Measurements from ENCODE around the gene ZCCHC18. TPM values are rescaled to one million over a fixed set of nuclear protein-coding genes. Genes with fewer than 3 reads are reported as not detected.

The ZCCHC18 gene
- total RNA-seq, 4 donors from 2014 or later, result 0.95 TPM; not detected in 3

- intact Hi-C loops (cut with DNase I; ENCODE audit: low total_unique reads) (no loop called here), in situ Hi-C loops (cut with MboI; ENCODE audit: low pct_ligation_motif_present in 1 of 4, low pct_unique_long_range_greater_than_20kb in 1 of 4, low sequenced_read_pairs in 3 of 4) (no loop called here)
- Histone ChIP-seq H3K27ac (no peak overlapping the region), H3K36me3 (no peaks in the 10 kb centered on the region), H3K4me3 (no peak overlapping the region), H3K27me3 (no peaks in the 10 kb centered on the region), H3K9me3 (no peaks in the 10 kb centered on the region), H3K4me1 (no peaks in the 10 kb centered on the region)
- TF ChIP-seq CTCF (IDR thresholded peaks at IDR 0.05), result no peak
- DNase-seq, result no peak
- 87% methylated on average over 7 of the region's 7 CpGs; no CpG with 5 or more reads in 1 of the 2 donors for WGBS, 2 donors (ENCODE audit: low coverage in 1 of 2)
Measured at GRCh38 chrX:104085477-104085876, 26.8 kb upstream of the ZCCHC18 start.

GRCh38 chrX:104085919-104086318 lies 26.4 kb upstream of the ZCCHC18 start:
- H3K27ac ChIP-seq, result no peak overlapping the region
- no peaks in the 10 kb centered on the region for H3K9me3 ChIP-seq
- in situ Hi-C loops (cut with MboI; ENCODE audit: low pct_ligation_motif_present in 1 of 4, low pct_unique_long_range_greater_than_20kb in 1 of 4, low sequenced_read_pairs in 3 of 4) (no loop called here), intact Hi-C loops (cut with DNase I; ENCODE audit: low total_unique reads) (no loop called here)
- 85% methylated on average over 7 of the region's 7 CpGs; no CpG with 5 or more reads in 1 of the 2 donors for WGBS, 2 donors (ENCODE audit: low coverage in 1 of 2)
- no peaks in the 10 kb centered on the region for H3K4me1 ChIP-seq
- H3K36me3 ChIP-seq, result no peaks in the 10 kb centered on the region
- DNase-seq, result no peak
- H3K4me3 ChIP-seq, result no peak overlapping the region
- H3K27me3 ChIP-seq, result no peaks in the 10 kb centered on the region
- TF ChIP-seq POLR2AphosphoS5 (IDR thresholded peaks at IDR 0.05) (no peak), EP300 (IDR thresholded peaks at IDR 0.05; ENCODE audit: low read depth) (no peak), POLR2A (IDR thresholded peaks at IDR 0.05) (no peak), CTCF (IDR thresholded peaks at IDR 0.05) (no peak)

GRCh38 chrX:104098151-104098808 lies 14.0 kb upstream of the ZCCHC18 start:
- peak; percentile 49 to 69 (median 53) for TF ChIP-seq CTCF (IDR thresholded peaks at IDR 0.05)
- TF ChIP-seq POLR2A (IDR thresholded peaks at IDR 0.05), result no peak
- in situ Hi-C loops (cut with MboI; ENCODE audit: low pct_ligation_motif_present in 1 of 4, low pct_unique_long_range_greater_than_20kb in 1 of 4, low sequenced_read_pairs in 3 of 4), result no loop called here

GRCh38 chrX:104098919-104099318 lies 13.4 kb upstream of the ZCCHC18 start:
- no peaks in the 10 kb centered on the region for H3K4me1 ChIP-seq
- H3K36me3 ChIP-seq, result no peaks in the 10 kb centered on the region
- H3K4me3 ChIP-seq, result no peak overlapping the region
- no peaks in the 10 kb centered on the region for H3K27me3 ChIP-seq
- intact Hi-C loops (cut with DNase I; ENCODE audit: low total_unique reads), result no loop called here
- TF ChIP-seq POLR2A (IDR thresholded peaks at IDR 0.05) (no peak), EP300 (IDR thresholded peaks at IDR 0.05; ENCODE audit: low read depth) (no peak), POLR2AphosphoS5 (IDR thresholded peaks at IDR 0.05) (no peak), CTCF (IDR thresholded peaks at IDR 0.05) (no peak)
- no peaks in the 10 kb centered on the region for H3K9me3 ChIP-seq
- no peak for DNase-seq
- H3K27ac ChIP-seq, result no peak overlapping the region
- in situ Hi-C loops (cut with MboI; ENCODE audit: low pct_ligation_motif_present in 1 of 4, low pct_unique_long_range_greater_than_20kb in 1 of 4, low sequenced_read_pairs in 3 of 4), result no loop called here

More at GRCh38 chrX:104098151-104098808, 14.0 kb upstream of the ZCCHC18 start:
- intact Hi-C loops (cut with DNase I; ENCODE audit: low total_unique reads), result no loop called here
- Histone ChIP-seq H3K4me3 (no peak overlapping the region), H3K4me1 (no peaks in the 10 kb centered on the region), H3K36me3 (no peaks in the 10 kb centered on the region), H3K27me3 (no peaks in the 10 kb centered on the region), H3K9me3 (no peaks in the 10 kb centered on the region), H3K27ac (no peak overlapping the region)
- peak; percentile 58 for DNase-seq
- WGBS, 2 donors (ENCODE audit: low coverage in 1 of 2), result 2% methylated on average over 4 of the region's 4 CpGs; no CpG with 5 or more reads in 1 of the 2 donors
